Cardiac muscle cell (in vitro differentiated cells and primary cell): ENCODE data around the gene GORASP2. TPM values are rescaled to one million over a fixed set of nuclear protein-coding genes. Genes with fewer than 3 reads are reported as not detected.
A peak's percentile ranks its signal among the peaks of the same experiment; 100 is the strongest.

Experiments
- DNase-seq, 2 donors: peaks; one replicate each; pipeline versions ENCODE4 v3.0.0 to v3.0.0-alpha.2; 2010 to 2017; ENCODE audit warnings: low read depth in 1 of 2, low spot score in 1 of 2
- H3K27ac ChIP-seq: fragments of 200-600 bp; sonication (generic); 2 replicates; pipeline ENCODE4 v1.5.1; 2016
- H3K27me3 ChIP-seq: fragments of 200-600 bp; sonication (generic); 2 replicates; pipeline ENCODE4 v1.6.0; 2016; ENCODE audit warnings: control low read depth
- H3K36me3 ChIP-seq: fragments of 200-600 bp; sonication (generic); 2 replicates; pipeline ENCODE4 v1.5.1; 2016; ENCODE audit warnings: control low read depth
- H3K4me1 ChIP-seq: fragments of 200-600 bp; sonication (generic); 2 replicates; pipeline ENCODE4 v1.8.1; 2017; ENCODE audit warnings: low read depth, mild to moderate bottlenecking, mixed run types
- H3K4me3 ChIP-seq: fragments of 200-600 bp; sonication (generic); 2 replicates; pipeline ENCODE4 v1.5.1; 2016; ENCODE audit warnings: mild to moderate bottlenecking
- H3K9me3 ChIP-seq: fragments of 200-600 bp; sonication (generic); 2 replicates; pipeline ENCODE4 v1.5.1; 2017; ENCODE audit warnings: low read depth, mild to moderate bottlenecking, control low read depth
- CTCF ChIP-seq: IDR thresholded peaks from 2 replicates; pipeline ENCODE4 v1.5.1; 2012; ENCODE audit warnings: low read depth, mild to moderate bottlenecking, low read length
- polyA plus RNA-seq: library from polyadenylated mRNA; unstranded; fragments of >200 nt; fragmentation: Nextera tagmentation; extraction: Ambion mirVana; gene quantifications from 2 replicates; pipeline ENCODE4 v1.2.1, GENCODE V29; 2016
- total RNA-seq: library from RNA; depleted of rRNA; stranded (reverse); fragments of >200 nt; gene quantifications from 2 replicates; pipeline ENCODE4 v1.2.3, GENCODE V29; 2016

The GORASP2 gene
- total and polyA plus RNA-seq, 2 experiments from 2014 or later = 59.4 to 114 TPM

GRCh38 chr2:171009386-171009785 lies 80.3 kb downstream of the GORASP2 start:
- Histone ChIP-seq H3K9me3 (no peaks in the 10 kb centered on the region), H3K4me1 (peaks cover 10% of the 10 kb centered on the region), H3K36me3 (peaks cover 28% of the 10 kb centered on the region), H3K27ac (peak overlapping the region; percentile 71), H3K27me3 (no peaks in the 10 kb centered on the region), H3K4me3 (no peak overlapping the region)
- DNase-seq = no peak
- no peak for TF ChIP-seq CTCF

GRCh38 chr2:171013851-171014250 lies 84.8 kb downstream of the GORASP2 start:
- no peak overlapping the region for H3K27ac ChIP-seq
- H3K9me3 ChIP-seq = no peaks in the 10 kb centered on the region
- H3K27me3 ChIP-seq = no peaks in the 10 kb centered on the region
- TF ChIP-seq CTCF = no peak
- peaks cover 11% of the 10 kb centered on the region for H3K36me3 ChIP-seq
- H3K4me3 ChIP-seq = no peak overlapping the region
- H3K4me1 ChIP-seq = peaks cover 2% of the 10 kb centered on the region
- peak in 1 of 2 donors; percentile 8 for DNase-seq

- no peaks in the 10 kb centered on the region for H3K27me3 ChIP-seq
- H3K9me3 ChIP-seq = no peaks in the 10 kb centered on the region
- no peak for DNase-seq
- TF ChIP-seq CTCF = no peak
- H3K4me1 ChIP-seq = no peaks in the 10 kb centered on the region
- no peak overlapping the region for H3K27ac ChIP-seq
- no peak overlapping the region for H3K4me3 ChIP-seq
- H3K36me3 ChIP-seq = peaks cover 11% of the 10 kb centered on the region
Measured at GRCh38 chr2:171016125-171016524, 87.1 kb downstream of the GORASP2 start.

Other genes with a start within 250 kb of the GORASP2 start
- gene SP5, start 213.9 kb upstream of the GORASP2 start, total RNA-seq = 0.69 and 2.0 TPM in 2 replicates
- 0.25 TPM in 1 of 2 replicates, not detected in the other for gene SP5, start 213.9 kb upstream of the GORASP2 start, polyA plus RNA-seq
- gene ERICH2, start 158.9 kb upstream of the GORASP2 start, total RNA-seq = 1.0 and 1.5 TPM in 2 replicates
- 2.9 and 6.2 TPM in 2 replicates for gene ERICH2, start 158.9 kb upstream of the GORASP2 start, polyA plus RNA-seq
- gene GAD1, start 112.4 kb upstream of the GORASP2 start, total RNA-seq = 0.11 and 0.12 TPM in 2 replicates
- 0.39 TPM in 1 of 2 replicates, not detected in the other for gene GAD1, start 112.4 kb upstream of the GORASP2 start, polyA plus RNA-seq
- 12.8 and 29.2 TPM in 2 replicates for gene TLK1, start 231.6 kb downstream of the GORASP2 start, total RNA-seq
- 10.1 and 21.2 TPM in 2 replicates for gene TLK1, start 231.6 kb downstream of the GORASP2 start, polyA plus RNA-seq